MM.1S (cell line): Measurements from ENCODE around the gene CACNB2.
"Not testable (repeated sequence)": the region's sequence is repeated elsewhere in the genome, so short reads cannot be mapped to it uniquely, and the experiment has no call there.

ENCODE experiments used
- DNase-seq: peaks from one replicate; pipeline ENCODE4 v3.0.0-alpha.2; 2015
- H2AFZ ChIP-seq: fragments of 300-600 bp; sonication (generic); 2 replicates; pipeline ENCODE4 v1.6.0; 2016; ENCODE audit warnings: antibody characterized with exemption, low read length
- H3F3A ChIP-seq: fragments of 300-600 bp; sonication (generic); 2 replicates; pipeline ENCODE4 v1.6.1; 2016; ENCODE audit warnings: mild to moderate bottlenecking, antibody characterized with exemption, low read length, moderate library complexity, mixed read lengths; ENCODE audit not compliant: insufficient read depth
- H3K27ac ChIP-seq: fragments of 300-600 bp; sonication (generic); 2 replicates; pipeline ENCODE4 v1.5.1; 2016; ENCODE audit warnings: mild to moderate bottlenecking, low read length
- H3K27me3 ChIP-seq: fragments of 300-600 bp; sonication (generic); replicated peaks from 2 replicates; pipeline ENCODE4 v1.6.0; 2016; ENCODE audit warnings: low read length; ENCODE audit not compliant: insufficient read depth
- H3K36me3 ChIP-seq: fragments of 300-600 bp; sonication (generic); replicated peaks from 2 replicates; pipeline ENCODE4 v1.6.1; 2016; ENCODE audit warnings: mild to moderate bottlenecking, low read length, mixed read lengths; ENCODE audit not compliant: insufficient read depth
- H3K4me1 ChIP-seq: fragments of 300-600 bp; sonication (generic); 2 replicates; pipeline ENCODE4 v1.6.1; 2016; ENCODE audit warnings: low read length, mixed read lengths
- H3K4me2 ChIP-seq: fragments of 300-600 bp; sonication (generic); 2 replicates; pipeline ENCODE4 v1.6.0; 2016; ENCODE audit warnings: low read depth, low read length
- H3K4me3 ChIP-seq: fragments of 300-600 bp; sonication (generic); 2 replicates; pipeline ENCODE4 v1.5.1; 2016; ENCODE audit warnings: low read length, mixed read lengths
- H3K79me2 ChIP-seq: fragments of 300-600 bp; sonication (generic); 2 replicates; pipeline ENCODE4 v1.6.1; 2016; ENCODE audit warnings: mixed run types, low read length, mixed read lengths
- H3K9ac ChIP-seq: fragments of 300-600 bp; sonication (generic); 2 replicates; pipeline ENCODE4 v1.6.1; 2016; ENCODE audit warnings: low read length, mixed read lengths
- H3K9me2 ChIP-seq: fragments of 300-600 bp; sonication (generic); replicated peaks from 2 replicates; pipeline ENCODE4 v1.6.1; 2016; ENCODE audit warnings: mild to moderate bottlenecking, low read length, mixed read lengths; ENCODE audit not compliant: insufficient read depth
- H3K9me3 ChIP-seq: fragments of 300-600 bp; sonication (generic); replicated peaks from 2 replicates; pipeline ENCODE4 v1.6.1; 2016; ENCODE audit warnings: mild to moderate bottlenecking, low read length, mixed read lengths; ENCODE audit not compliant: insufficient read depth
- H4K20me1 ChIP-seq: fragments of 300-600 bp; sonication (generic); 2 replicates; pipeline ENCODE4 v1.6.1; 2016; ENCODE audit warnings: mild to moderate bottlenecking, low read length, moderate library complexity, mixed read lengths; ENCODE audit not compliant: insufficient read depth
- EZH2 ChIP-seq: fragments of 300-600 bp; sonication (generic); optimal IDR thresholded peaks from 2 replicates; pipeline ENCODE3; 2017; ENCODE audit warnings: low read depth, mild to moderate bottlenecking, antibody characterized with exemption, low read length, mixed read lengths
- EZH2phosphoT487 ChIP-seq: fragments of 300-600 bp; sonication (generic); IDR thresholded peaks from 2 replicates; pipeline ENCODE4 v1.6.1; 2018; ENCODE audit warnings: antibody characterized with exemption, low read length
- TF ChIP-seq, protein P1 (sequence below): fragments of 300-600 bp; sonication (generic); IDR thresholded peaks from 2 replicates; pipeline ENCODE4 v1.5.1; 2016; ENCODE audit warnings: antibody characterized with exemption, low read length, mixed read lengths

Gene CACNB2

DNA sequence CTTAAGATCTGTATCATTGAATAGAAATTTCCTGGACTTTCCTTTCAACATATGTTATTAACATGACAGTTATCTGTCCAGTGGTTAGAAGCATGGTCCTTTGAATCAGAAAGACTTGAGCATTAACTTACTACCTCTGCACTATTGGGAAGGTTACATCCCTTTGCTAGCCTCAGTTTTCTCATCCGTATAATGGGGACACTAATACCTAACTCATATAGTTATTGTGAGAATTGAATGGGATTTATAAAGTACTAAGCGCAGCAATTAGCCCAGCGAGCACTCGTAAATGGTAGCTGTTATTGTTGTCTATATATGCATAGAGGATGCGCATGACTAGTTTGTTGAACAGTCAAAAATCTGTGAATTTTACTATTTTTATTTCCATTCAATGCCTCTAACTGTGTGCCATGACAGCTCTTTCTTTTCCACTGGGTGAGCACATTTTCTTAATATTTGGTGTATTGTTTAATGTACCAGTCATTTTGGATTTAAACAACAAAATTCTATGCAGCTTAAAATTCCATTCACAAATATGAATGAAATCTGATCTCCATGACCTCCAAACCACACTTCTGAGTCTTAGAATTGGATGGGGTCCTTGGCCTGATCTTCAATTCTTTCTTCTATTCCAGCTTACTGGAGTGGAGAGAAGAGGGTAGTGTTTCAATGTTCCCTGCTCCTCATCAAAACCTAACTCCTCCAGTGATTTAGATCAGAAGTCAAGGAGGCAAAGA, 65.0 kb downstream of the CACNB2 start:
- Histone ChIP-seq H3K36me3 (no peaks in the 10 kb centered on the region), H3F3A (no peaks in the 10 kb centered on the region), H3K9ac (no peak overlapping the region), H2AFZ (no peak overlapping the region), H3K4me3 (no peak overlapping the region), H3K4me1 (no peaks in the 10 kb centered on the region), H3K27ac (no peak overlapping the region), H3K27me3 (no peaks in the 10 kb centered on the region), H3K9me2 (no peaks in the 10 kb centered on the region), H3K9me3 (no peaks in the 10 kb centered on the region), H3K4me2 (no peak overlapping the region), H4K20me1 (no peaks in the 10 kb centered on the region), H3K79me2 (no peaks in the 10 kb centered on the region)
- DNase-seq = no peak
- TF ChIP-seq, protein P1, sequence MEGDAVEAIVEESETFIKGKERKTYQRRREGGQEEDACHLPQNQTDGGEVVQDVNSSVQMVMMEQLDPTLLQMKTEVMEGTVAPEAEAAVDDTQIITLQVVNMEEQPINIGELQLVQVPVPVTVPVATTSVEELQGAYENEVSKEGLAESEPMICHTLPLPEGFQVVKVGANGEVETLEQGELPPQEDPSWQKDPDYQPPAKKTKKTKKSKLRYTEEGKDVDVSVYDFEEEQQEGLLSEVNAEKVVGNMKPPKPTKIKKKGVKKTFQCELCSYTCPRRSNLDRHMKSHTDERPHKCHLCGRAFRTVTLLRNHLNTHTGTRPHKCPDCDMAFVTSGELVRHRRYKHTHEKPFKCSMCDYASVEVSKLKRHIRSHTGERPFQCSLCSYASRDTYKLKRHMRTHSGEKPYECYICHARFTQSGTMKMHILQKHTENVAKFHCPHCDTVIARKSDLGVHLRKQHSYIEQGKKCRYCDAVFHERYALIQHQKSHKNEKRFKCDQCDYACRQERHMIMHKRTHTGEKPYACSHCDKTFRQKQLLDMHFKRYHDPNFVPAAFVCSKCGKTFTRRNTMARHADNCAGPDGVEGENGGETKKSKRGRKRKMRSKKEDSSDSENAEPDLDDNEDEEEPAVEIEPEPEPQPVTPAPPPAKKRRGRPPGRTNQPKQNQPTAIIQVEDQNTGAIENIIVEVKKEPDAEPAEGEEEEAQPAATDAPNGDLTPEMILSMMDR = no peak
- TF ChIP-seq EZH2phosphoT487 = no peak
- TF ChIP-seq EZH2 = no peak

DNA sequence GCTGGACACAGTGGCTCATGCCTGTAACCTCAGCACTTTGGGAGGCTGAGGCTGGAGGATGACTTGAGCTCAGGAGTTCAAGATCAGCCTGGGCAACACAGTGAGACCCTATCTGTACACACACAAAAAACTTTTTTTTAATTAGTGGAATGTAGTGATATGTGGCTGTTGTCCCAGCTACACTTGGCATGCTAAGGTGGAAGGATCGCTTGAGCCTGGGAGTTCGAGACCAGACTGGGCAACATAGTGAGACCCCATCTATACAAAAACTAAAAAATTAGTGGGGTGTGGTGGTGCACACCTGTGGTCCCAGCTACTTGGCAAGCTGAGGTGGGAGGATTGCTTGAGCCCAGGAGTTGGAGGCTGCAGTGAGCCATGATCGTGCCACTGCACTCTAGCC, 68.0 kb downstream of the CACNB2 start:
- not testable (repeated sequence) for H2AFZ ChIP-seq, DNase-seq, H3K27me3 ChIP-seq, H3K4me1 ChIP-seq, H3K4me2 ChIP-seq, H3F3A ChIP-seq, H3K27ac ChIP-seq, H4K20me1 ChIP-seq, H3K9me3 ChIP-seq, H3K79me2 ChIP-seq, H3K9ac ChIP-seq, H3K4me3 ChIP-seq, H3K9me2 ChIP-seq, H3K36me3 ChIP-seq

DNA sequence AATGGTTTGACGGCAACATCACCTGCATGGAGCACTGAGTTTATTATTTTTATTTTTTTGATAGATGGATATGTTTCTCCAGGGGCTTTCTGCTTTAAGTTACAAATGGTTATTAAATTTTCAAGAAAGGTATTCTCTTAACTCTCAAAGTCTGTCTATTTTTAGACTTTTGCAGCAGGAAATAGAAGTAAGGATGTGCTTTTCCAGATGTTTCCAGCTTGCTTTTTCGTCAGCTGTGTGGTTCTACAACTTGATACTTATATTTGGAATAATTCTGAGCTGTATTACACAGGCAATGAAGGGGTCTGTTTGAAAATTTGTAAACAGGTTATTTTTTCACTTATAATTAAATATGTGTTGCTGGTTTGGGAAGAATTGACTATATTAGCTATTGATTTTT, 69.0 kb downstream of the CACNB2 start:
- Histone ChIP-seq H3K9me2 (no peaks in the 10 kb centered on the region), H3K4me3 (no peak overlapping the region), H3K27ac (no peak overlapping the region), H3K4me1 (no peaks in the 10 kb centered on the region), H3K4me2 (no peak overlapping the region), H3F3A (no peaks in the 10 kb centered on the region), H3K9me3 (no peaks in the 10 kb centered on the region), H3K79me2 (no peaks in the 10 kb centered on the region), H3K36me3 (no peaks in the 10 kb centered on the region), H2AFZ (no peak overlapping the region), H3K9ac (no peak overlapping the region), H3K27me3 (no peaks in the 10 kb centered on the region), H4K20me1 (no peaks in the 10 kb centered on the region)
- TF ChIP-seq EZH2phosphoT487 = no peak
- TF ChIP-seq, protein P1 = no peak
- TF ChIP-seq EZH2 = no peak
- no peak for DNase-seq

DNA sequence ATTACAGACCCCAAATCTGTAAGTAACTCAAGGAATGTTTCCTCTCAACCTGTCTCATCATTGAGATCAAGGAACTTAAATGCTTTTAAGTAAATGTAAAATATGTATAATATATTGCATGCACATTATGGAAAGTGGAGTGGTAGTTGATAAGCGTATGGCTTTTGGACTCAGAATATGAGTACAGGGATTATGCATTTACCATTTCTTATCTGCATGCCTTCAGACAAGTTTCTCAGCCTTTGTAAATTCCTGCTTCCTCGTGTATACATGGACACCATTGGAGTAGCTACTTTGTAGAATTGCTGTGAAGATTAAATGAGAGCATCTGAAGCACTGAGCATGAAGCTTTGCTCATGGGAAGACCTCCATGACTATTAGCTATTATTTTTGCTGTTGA, 70.5 kb downstream of the CACNB2 start:
- H3K36me3 ChIP-seq = no peaks in the 10 kb centered on the region
- no peak overlapping the region for H2AFZ ChIP-seq
- no peaks in the 10 kb centered on the region for H3F3A ChIP-seq
- H3K27me3 ChIP-seq = no peaks in the 10 kb centered on the region
- H4K20me1 ChIP-seq = no peaks in the 10 kb centered on the region
- H3K27ac ChIP-seq = no peak overlapping the region
- DNase-seq = no peak
- H3K9me3 ChIP-seq = no peaks in the 10 kb centered on the region
- no peak for TF ChIP-seq EZH2phosphoT487
- TF ChIP-seq, protein P1 = no peak
- no peak for TF ChIP-seq EZH2
- H3K4me2 ChIP-seq = no peak overlapping the region
- no peaks in the 10 kb centered on the region for H3K9me2 ChIP-seq
- H3K4me1 ChIP-seq = no peaks in the 10 kb centered on the region
- no peaks in the 10 kb centered on the region for H3K79me2 ChIP-seq
- H3K4me3 ChIP-seq = no peak overlapping the region
- no peak overlapping the region for H3K9ac ChIP-seq
